Retinal pigment epithelial cell (primary cell): ENCODE measurements around the gene CCNL2.

Experiments used
- DNase-seq: peaks from one replicate; pipeline ENCODE4 v3.0.0-alpha.2; 2010; ENCODE audit warnings: low read depth
- H3K4me3 ChIP-seq: 2 replicates; pipeline ENCODE4 v1.5.1; 2011; ENCODE audit warnings: mild to moderate bottlenecking, low read length, control low read depth, moderate library complexity
- TF ChIP-seq, protein P1 (sequence below): conservative IDR thresholded peaks from 2 replicates; pipeline ENCODE4 v1.5.1; 2011; ENCODE audit warnings: low read depth, low read length, control low read depth, inconsistent platforms

CCNL2 gene

DNA sequence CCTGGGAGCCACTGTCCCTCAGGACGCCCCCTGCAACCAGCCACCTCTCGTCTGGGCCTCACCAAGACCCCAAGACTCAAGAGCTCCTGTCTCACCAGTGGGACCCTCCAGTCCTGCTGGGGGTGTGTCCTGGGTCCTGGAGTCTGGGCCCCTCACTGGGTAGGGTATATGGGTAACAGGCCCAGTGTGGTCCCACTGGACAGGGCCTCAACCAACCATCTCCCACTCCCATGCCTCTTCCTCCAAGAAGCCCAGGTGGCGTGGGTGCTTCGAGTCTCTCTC lies 35.6 kb upstream of the CCNL2 start:
- H3K4me3 ChIP-seq: no peak overlapping the region
- no peak for DNase-seq
- TF ChIP-seq, protein P1, sequence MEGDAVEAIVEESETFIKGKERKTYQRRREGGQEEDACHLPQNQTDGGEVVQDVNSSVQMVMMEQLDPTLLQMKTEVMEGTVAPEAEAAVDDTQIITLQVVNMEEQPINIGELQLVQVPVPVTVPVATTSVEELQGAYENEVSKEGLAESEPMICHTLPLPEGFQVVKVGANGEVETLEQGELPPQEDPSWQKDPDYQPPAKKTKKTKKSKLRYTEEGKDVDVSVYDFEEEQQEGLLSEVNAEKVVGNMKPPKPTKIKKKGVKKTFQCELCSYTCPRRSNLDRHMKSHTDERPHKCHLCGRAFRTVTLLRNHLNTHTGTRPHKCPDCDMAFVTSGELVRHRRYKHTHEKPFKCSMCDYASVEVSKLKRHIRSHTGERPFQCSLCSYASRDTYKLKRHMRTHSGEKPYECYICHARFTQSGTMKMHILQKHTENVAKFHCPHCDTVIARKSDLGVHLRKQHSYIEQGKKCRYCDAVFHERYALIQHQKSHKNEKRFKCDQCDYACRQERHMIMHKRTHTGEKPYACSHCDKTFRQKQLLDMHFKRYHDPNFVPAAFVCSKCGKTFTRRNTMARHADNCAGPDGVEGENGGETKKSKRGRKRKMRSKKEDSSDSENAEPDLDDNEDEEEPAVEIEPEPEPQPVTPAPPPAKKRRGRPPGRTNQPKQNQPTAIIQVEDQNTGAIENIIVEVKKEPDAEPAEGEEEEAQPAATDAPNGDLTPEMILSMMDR: no peak

DNA sequence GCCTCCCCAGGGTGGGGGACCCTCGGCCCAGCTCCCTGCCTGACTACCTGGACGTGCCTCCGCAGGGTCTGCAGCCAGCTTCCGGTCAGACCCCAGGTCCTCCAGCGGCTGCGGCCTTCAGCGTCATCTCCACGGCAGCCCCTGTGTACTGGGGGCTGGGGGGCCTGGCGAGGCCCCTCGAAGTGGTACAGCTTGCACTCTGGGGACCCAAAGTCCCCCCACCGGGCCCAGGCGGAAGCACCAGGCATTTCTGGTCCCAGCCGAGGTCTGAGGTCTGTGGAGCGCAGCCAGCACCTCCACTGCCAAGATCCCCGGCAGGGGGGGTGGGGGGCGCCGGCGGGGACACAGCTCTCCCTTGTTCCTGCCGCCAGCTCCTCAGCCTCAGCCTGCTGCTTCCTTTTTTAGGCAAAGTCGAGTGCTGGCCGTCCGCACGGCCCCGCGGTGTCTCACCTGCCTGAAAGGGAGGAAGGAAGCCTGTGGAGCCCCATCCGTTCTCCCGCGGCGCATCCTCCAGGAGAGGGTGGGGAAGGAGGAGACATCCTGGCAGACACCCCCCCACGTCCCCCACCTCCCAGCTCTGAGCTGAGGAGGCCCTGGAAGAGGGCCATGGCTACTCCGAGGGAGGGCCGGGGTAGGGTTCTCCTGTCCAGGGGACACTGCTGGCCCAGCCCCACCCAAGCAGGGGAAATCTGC lies 35.1 kb upstream of the CCNL2 start:
- H3K4me3 ChIP-seq: no peak overlapping the region
- TF ChIP-seq, protein P1: no peak
- DNase-seq: no peak

DNA sequence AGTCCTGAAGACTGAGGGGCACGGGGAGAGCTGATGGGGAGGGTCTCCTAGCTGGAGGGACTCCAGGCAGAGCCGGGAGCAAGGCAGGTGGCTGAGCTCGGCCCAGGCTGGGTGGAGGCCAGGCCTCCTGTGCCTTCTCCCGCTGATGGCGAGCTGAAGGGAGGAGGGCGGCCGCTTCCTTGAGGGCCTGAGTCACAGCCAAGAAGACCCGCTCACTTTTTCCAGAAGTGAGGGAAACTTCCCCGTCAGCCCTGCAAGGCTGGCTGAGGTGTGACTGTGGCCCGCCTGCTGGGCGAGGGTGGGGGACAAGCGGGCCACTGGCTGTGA lies 34.6 kb upstream of the CCNL2 start:
- no peak for DNase-seq
- no peak overlapping the region for H3K4me3 ChIP-seq
- TF ChIP-seq, protein P1: no peak

DNA sequence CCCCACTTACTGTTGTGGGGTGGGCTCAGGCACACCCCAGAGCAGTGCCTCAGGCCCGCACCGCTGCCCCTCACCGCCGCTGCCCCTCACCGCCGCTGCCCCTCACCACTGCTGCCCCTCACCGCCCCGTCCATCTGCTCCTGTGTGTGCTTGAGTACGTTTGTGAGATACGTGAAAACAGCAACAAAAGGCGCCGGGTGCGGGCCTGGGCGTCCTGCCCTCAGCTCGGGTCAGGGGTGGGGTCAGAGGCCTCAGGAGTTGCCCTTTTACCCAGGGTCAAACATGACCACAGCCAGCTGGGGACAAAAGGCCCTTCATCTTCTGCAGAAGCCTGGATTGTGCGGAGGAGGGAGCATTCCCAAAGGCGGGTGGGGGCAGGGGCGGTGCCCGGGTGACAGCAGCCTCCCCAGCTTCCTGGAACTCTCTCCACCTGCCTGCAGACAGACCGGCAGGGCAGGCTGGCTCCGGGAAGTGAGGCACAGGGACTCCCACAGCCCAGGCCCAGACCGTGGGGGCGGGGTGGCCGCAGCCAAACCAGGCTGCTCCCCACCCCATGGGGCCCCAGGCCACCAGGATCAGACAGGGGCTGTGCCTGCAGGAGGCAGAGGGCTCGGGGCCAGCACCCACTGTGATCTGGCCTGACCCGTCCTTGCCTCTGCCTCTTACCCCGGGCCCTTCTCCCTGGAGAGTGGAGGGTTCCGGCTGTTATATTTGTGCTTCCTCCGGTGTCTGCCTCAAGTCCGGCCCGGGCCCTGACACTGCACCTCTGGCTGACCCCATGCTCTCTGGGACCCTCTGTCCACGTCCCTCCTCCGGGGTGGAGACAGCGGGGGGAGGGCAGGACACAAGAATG lies 34.0 kb upstream of the CCNL2 start:
- TF ChIP-seq, protein P1: no peak
- DNase-seq: no peak
- no peak overlapping the region for H3K4me3 ChIP-seq

DNA sequence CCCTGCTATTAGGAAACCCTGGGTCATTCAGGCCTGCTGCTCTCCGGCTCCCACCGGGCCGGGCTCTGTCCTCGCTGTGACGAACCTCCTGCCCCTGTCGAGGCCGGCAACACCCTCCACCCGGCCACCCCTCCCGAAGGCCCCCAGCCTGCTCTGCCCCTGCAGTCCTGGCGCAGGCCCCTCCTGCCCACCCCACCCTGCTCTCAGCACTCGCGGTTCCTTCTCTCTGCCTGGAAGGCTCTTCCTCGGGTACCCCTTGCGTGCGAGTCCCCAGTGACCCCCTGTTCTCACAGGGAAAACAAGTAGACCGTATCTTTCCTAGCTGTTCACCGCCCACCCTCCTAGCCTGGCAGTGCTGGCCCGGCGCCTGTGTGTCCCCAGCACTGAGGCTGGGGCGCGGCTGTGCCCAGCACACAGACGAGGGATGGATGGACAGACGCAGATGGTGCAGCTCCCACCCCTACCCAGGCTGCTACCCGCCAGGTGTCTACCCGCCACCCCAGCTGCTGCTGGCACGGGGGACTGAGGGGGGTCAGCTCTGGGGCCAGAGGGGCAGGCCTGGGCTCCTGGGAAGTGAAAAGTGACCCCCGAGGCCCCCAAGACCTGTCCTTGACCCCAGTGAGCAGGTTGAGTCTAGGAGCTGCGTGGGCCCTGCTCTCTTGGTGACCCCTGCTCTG lies 33.3 kb upstream of the CCNL2 start:
- DNase-seq: no peak
- H3K4me3 ChIP-seq: no peak overlapping the region

DNA sequence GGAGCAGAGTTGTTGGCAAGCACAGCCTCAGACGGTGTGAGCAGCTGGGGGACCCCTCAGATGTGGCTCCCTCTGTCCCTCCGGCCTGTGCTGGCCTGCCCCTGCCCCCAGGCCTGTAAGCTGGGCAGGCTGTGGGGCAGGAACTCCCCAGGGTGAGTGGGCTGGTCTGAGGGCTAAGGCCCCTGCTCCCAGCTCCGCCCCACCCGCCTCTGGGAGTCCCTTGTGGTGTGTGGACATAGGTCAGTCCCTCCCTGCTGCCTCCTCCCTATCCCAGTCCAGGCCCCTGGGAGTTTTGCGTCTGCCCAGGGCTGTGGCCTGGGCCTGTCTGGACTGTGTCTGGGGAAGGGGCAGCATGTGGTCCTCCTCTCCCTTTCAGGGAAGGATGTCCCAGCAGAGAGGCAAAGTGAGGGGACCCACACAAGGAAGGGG lies 32.7 kb upstream of the CCNL2 start:
- no peak for DNase-seq
- TF ChIP-seq, protein P1: no peak
- H3K4me3 ChIP-seq: no peak overlapping the region

More for the DNA sequence above, 33.3 kb upstream of the CCNL2 start:
- TF ChIP-seq, protein P1: no peak
